ENCODE measurements around the gene PPP1CC. TPM values are rescaled to one million over a fixed set of nuclear protein-coding genes. Genes with fewer than 3 reads are reported as not detected.

The PPP1CC gene
- total and polyA plus RNA-seq, 11 donors: 90.6 to 207 (median 140) TPM

DNA sequence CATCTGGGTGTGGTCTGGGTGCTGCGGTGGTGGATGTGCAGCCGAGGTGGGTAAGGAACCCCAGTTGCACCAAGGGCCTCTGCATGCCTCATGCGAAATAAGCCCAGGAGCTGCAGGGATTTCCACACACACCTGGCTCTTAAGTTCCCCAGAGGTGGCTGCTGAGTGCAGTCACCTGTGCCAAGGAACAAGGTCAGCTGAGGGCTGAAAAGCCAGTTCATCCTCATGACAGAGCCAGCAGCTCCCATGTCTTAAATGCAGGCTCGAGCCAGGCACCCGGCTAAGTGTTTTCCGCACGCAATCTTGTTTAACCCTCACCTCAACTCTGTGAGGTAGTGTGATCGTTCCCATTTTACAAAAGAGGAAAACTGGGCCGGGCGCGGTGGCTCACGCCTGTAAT is 63.5 kb downstream of the PPP1CC start:
- intact Hi-C loops (cut with DNase I): no loop called here
- no peaks in the 10 kb centered on the region for H3K27me3 ChIP-seq
- DNase-seq (no peak), ATAC-seq (no peak)
- no peak overlapping the region for H3K27ac ChIP-seq
- peaks cover 0 to 39% (median 19%) of the 10 kb centered on the region in 12 donors for H3K4me1 ChIP-seq
- peaks cover 0 to 28% (median 6%) of the 10 kb centered on the region in 9 donors for H3K36me3 ChIP-seq
- 94 to 95% (median 95%) methylated on average over 10 to 12 of the region's 12 CpGs for WGBS, 4 donors
- no peak overlapping the region for H3K4me3 ChIP-seq
- peaks cover 0 to 9% (median 0%) of the 10 kb centered on the region in 12 donors for H3K9me3 ChIP-seq
- TF ChIP-seq POLR2A (IDR thresholded peaks at IDR 0.05): no peak
- TF ChIP-seq, protein P1, sequence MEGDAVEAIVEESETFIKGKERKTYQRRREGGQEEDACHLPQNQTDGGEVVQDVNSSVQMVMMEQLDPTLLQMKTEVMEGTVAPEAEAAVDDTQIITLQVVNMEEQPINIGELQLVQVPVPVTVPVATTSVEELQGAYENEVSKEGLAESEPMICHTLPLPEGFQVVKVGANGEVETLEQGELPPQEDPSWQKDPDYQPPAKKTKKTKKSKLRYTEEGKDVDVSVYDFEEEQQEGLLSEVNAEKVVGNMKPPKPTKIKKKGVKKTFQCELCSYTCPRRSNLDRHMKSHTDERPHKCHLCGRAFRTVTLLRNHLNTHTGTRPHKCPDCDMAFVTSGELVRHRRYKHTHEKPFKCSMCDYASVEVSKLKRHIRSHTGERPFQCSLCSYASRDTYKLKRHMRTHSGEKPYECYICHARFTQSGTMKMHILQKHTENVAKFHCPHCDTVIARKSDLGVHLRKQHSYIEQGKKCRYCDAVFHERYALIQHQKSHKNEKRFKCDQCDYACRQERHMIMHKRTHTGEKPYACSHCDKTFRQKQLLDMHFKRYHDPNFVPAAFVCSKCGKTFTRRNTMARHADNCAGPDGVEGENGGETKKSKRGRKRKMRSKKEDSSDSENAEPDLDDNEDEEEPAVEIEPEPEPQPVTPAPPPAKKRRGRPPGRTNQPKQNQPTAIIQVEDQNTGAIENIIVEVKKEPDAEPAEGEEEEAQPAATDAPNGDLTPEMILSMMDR (IDR thresholded peaks at IDR 0.05): no peak

DNA sequence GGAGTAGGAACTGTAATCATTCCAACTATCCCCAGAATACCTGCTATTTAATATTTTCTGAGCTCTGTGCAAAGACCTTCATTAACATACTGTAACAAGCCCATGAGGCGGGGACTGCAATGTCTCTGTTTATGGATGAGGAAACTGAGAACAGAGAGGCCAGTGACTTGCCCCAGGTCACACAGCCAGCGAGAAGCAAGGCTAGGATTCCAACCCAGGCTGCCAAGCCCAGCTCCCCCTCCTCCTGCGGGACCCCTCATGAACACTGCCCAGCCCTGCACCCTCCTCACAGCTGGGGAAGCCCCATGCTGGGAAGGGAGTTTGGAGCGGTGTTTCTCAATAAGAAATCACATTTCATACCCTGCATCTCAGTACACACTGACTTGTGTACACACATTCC is 64.7 kb downstream of the PPP1CC start:
- intact Hi-C loops (cut with DNase I): no loop called here
- H3K4me1 ChIP-seq: peaks cover 0 to 40% (median 19%) of the 10 kb centered on the region in 12 donors
- ATAC-seq (no peak), DNase-seq (no peak)
- peak overlapping the region; percentile 31 to 82 (median 53) for H3K27ac ChIP-seq
- no peaks in the 10 kb centered on the region for H3K27me3 ChIP-seq
- H3K9me3 ChIP-seq: peaks cover 0 to 9% (median 0%) of the 10 kb centered on the region in 12 donors
- peak overlapping the region in 2 of 12 donors; percentile 5 to 13 for H3K4me3 ChIP-seq
- H3K36me3 ChIP-seq: peaks cover 0 to 28% (median 5%) of the 10 kb centered on the region in 9 donors
- 80 to 84% (median 83%) methylated on average over 4 of the region's 4 CpGs for WGBS, 4 donors
- TF ChIP-seq POLR2A (IDR thresholded peaks at IDR 0.05): no peak
- TF ChIP-seq, protein P1 (IDR thresholded peaks at IDR 0.05): no peak

DNA sequence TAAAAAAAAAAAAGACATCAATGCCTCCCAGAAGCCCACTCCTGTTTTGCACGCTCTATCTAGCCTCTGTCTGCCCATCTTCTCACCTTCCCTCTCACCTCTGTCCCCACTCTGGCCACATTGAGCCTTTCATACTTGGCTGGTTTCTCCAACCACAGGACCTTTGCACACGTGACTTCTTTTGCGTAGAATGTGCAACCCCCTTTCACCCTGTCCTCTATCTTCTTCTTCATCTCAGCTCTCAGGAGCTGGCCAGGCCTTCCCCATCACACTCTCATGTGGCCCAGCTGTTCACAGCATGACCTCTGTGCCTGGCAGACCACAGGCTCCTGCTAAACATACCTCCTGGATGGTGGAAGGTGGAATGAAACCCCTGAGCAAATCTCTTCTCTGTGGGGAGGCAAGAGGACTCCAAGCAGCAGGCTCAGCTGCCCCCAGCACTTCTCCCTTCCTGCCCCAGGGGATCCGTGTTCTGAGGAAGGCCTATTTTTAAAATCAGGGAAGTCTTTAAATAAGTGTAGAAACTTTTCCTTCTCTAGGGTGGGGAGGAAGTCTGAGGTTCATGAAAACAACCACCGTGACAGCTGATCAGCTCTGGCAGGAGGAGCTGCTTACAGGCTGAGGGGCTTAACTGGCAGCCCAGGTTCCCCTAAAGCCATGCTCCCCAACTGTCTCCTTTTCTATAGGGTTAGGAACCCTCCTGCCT is 65.3 kb downstream of the PPP1CC start:
- TF ChIP-seq, protein P1 (IDR thresholded peaks at IDR 0.05): no peak
- TF ChIP-seq POLR2A (IDR thresholded peaks at IDR 0.05): no peak
- Histone ChIP-seq H3K27ac (peak overlapping the region; percentile 31 to 82 (median 53)), H3K4me1 (peaks cover 0 to 40% (median 19%) of the 10 kb centered on the region in 12 donors), H3K9me3 (peaks cover 0 to 9% (median 0%) of the 10 kb centered on the region in 12 donors), H3K27me3 (no peaks in the 10 kb centered on the region), H3K4me3 (peak overlapping the region in 2 of 12 donors; percentile 5 to 13), H3K36me3 (peaks cover 0 to 26% (median 0%) of the 10 kb centered on the region in 9 donors)
- DNase-seq (peak in 3 of 5 donors; percentile 39 to 59 (median 50)), ATAC-seq (peak; percentile 49 to 79 (median 60))
- intact Hi-C loops (cut with DNase I): no loop called here
- 59 to 67% (median 64%) methylated on average over 5 of the region's 5 CpGs for WGBS, 4 donors

DNA sequence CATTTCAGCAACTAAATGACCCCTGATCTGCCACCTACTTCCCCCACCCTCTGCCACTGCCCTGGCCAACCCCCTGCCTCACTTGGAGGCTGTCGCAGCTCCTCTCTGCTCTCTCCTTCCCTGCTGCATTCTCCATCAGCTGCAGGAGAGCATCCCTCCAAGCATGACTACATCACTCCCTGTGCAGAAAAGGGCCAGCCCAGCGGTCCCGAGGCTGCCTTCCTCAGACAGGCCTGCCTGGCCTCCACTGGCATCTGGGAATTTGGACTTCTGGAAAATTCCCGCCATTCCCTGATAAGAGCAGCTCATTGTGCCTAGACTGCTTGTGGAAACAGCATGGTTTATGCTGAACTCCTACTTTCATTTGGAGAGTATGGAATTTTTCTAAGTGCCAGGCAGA is 66.5 kb downstream of the PPP1CC start:
- peaks cover 0 to 40% (median 19%) of the 10 kb centered on the region in 12 donors for H3K4me1 ChIP-seq
- H3K36me3 ChIP-seq: peaks cover 0 to 14% (median 0%) of the 10 kb centered on the region in 9 donors
- no peak for ATAC-seq
- no peak overlapping the region for H3K27ac ChIP-seq
- WGBS, 4 donors: 72 to 76% (median 75%) methylated on average over 4 of the region's 4 CpGs
- peaks cover 0 to 9% (median 0%) of the 10 kb centered on the region in 12 donors for H3K9me3 ChIP-seq
- H3K27me3 ChIP-seq: no peaks in the 10 kb centered on the region
- intact Hi-C loops (cut with DNase I): no loop called here
- DNase-seq: no peak
- TF ChIP-seq, protein P1 (IDR thresholded peaks at IDR 0.05): no peak
- no peak for TF ChIP-seq POLR2A (IDR thresholded peaks at IDR 0.05)
- no peak overlapping the region for H3K4me3 ChIP-seq
